GM21528 (cell line): ENCODE data around the gene MARCOL.

Source experiments
- ATAC-seq: cut with Tn5 transposase; IDR thresholded peaks from one replicate; pipeline ENCODE4 v1.9.1; 2021; ENCODE audit warnings: mild to moderate bottlenecking, moderate library complexity; ENCODE audit not compliant: unreplicated experiment, low FRiP score

Gene MARCOL

GRCh38 chr5:148238418-148238794, at the start of gene MARCOL:
Gene MARCOL (plus strand): TSS chr5:148238525. CDS start chr5:148238598, 73 bp downstream.
- no peak for ATAC-seq

GRCh38 chr5:148191010-148191409, 47.3 kb upstream of the MARCOL start:
- no peak for ATAC-seq

DNA sequence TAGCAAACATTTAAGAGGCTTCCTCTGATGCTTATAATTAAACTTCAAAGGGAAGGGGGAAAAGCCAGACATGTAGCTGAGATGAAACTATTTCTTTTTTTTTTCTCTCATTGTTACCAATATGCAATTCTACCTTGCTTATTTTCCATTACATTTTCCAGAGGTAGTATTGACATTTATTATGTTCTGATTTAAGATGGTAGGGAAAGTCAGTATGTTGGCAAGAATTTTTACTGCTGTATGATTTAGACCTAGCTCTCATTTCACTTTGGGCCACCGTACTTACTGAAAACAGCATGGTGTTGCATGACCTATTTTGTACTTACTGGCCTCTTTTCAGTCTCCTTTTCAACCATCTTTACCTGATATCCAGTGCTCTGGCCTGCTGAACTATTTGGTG, 45.1 kb upstream of the MARCOL start:
- ATAC-seq: no peak

DNA sequence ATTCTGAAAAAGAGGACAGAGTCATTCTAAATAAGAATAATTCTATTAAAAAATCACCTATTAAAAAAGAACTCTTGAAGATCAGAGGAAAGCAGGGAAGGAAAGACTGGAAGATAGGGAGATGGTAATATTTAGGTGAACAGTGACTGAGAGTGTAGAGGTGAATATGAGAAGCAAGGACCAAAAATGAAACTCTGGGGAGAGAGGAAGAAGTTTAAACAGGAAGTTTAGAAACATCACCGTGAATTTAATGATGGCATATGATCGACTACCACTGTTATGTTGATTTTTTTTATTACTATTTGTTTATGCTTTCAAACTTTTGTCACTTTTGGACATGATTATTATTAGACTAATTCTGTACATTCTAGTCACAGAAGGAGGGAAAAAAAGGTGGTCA, 37.2 kb upstream of the MARCOL start:
- ATAC-seq: no peak

GRCh38 chr5:148202531-148203203, 35.7 kb upstream of the MARCOL start, which contains the start of gene SPINK6:
Gene SPINK6 (plus strand): TSS chr5:148203042. CDS start chr5:148203097, 55 bp downstream.
- ATAC-seq: no peak

DNA sequence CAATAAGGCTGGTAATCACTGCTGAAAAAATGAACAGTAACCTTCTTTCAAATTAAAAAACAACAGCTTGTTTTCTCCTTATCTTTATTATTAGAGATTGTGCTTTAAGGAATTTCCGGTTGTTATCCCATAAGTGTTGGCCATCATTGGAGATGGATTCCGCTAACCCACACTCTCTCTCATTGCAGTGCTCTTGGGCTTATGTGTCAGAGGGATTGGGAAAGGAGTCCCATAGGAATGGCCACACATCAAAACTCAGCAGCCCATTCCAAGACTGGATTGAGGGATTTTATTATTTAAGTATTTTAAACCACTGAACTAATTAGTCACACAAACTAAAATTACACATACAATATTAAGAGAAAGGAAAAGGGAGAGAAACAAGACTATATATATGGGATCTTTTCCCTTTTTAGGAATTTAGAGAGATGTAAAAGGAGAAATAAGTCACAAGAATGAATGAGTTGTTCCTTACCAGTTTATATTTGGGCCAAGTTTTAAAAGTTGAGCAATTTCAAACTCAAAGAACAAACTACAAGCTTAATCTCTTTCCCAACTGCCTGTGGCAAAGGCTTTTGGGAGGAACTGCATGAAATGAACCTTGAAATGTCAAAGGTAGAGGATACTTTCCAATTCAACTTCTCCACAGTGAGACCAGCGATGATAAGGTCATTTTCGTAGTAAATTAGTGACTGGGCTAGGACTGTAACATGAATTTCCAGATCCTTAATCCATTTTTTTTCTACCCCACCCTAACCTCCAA, 33.1 kb upstream of the MARCOL start:
- no peak for ATAC-seq

- no peak for ATAC-seq
Measured at GRCh38 chr5:148205865-148206264, 32.5 kb upstream of the MARCOL start.

- ATAC-seq: no peak
Measured at GRCh38 chr5:148206620-148207019, 31.7 kb upstream of the MARCOL start.

DNA sequence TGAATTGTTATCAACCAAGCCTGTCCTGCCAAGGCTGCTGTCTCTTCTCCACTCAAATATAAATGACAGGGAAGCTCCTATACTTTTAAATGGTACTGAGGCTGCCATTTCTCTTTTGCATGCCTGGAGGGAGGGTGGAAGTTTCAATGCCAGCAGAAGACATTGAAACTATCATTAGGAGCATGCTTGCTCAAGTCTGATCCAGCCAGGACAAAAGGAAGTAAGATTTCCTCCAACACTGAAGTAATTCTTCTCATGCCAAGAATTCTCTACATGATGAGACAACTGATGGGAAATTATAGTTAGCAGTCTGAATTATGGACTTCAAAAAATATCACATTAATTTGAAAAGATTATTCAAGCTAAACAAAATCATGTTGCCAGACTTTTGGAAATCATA, 30.1 kb upstream of the MARCOL start:
- no peak for ATAC-seq

GRCh38 chr5:148209151-148209770, 29.1 kb upstream of the MARCOL start:
- no peak for ATAC-seq

DNA sequence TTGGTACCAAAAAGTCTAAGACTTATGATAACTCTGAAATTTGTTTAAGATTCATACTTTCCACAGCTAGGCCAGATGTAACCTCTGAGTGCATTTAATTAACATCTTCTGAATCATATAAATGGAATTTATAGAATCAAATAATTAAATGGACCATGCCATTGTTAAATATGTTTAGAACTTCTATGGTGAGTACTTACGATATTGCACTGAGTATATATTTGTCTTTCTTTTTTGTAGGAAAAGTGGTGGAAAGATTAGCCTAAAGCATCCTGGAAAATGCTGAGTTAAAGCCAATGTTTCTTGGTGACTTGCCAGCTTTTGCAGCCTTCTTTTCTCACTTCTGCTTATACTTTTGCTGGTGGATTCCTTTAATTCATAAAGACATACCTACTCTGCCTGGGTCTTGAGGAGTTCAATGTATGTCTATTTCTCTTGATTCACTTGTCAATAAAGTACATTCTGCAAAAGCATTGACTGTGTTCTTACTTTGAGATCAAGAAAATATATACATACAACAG, 23.6 kb upstream of the MARCOL start:
- no peak for ATAC-seq

DNA sequence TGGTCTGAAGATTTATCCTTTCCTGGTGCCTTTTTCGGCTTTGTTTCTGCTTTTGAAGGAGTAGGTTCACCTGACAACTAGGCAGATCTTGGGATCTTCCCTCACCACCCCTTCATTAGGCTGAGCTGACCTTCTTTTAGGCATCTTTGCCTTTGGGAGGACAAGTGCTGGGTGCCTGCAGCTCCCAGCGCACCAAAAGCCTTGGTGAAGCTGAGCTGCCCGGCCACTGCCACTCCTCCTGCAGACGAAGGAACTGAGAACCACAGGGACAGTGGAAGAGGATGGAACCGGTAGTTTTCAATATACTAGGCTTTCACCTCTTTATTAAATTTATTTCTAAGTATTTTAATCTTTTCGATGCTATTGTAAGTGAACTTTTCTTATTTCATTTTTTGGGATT, 16.8 kb upstream of the MARCOL start:
- no peak for ATAC-seq

- ATAC-seq: no peak
Measured at GRCh38 chr5:148224117-148224742, 14.1 kb upstream of the MARCOL start.

- ATAC-seq: no peak
Measured at GRCh38 chr5:148228392-148228984, 9.8 kb upstream of the MARCOL start.

DNA sequence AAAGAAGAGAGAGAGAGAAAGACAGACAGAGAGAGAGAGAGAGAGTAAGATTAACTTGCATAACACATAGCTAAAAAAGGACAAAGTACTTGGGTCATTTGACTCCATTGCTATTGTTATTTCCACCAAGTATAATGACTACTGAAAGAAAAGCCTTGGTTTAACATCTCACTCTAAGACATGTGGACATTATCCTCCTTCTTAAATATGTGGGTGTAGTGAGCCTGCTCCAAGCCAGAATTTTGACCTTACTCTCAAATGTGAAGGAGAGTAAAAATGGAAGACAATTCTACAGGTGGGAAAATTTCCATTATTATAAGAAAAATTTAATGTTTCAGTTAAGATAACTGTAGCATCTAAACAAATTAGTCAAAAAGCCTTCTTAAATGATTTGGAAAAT, 8.5 kb upstream of the MARCOL start:
- no peak for ATAC-seq

- no peak for ATAC-seq
Measured at GRCh38 chr5:148230240-148230639, 8.1 kb upstream of the MARCOL start.

DNA sequence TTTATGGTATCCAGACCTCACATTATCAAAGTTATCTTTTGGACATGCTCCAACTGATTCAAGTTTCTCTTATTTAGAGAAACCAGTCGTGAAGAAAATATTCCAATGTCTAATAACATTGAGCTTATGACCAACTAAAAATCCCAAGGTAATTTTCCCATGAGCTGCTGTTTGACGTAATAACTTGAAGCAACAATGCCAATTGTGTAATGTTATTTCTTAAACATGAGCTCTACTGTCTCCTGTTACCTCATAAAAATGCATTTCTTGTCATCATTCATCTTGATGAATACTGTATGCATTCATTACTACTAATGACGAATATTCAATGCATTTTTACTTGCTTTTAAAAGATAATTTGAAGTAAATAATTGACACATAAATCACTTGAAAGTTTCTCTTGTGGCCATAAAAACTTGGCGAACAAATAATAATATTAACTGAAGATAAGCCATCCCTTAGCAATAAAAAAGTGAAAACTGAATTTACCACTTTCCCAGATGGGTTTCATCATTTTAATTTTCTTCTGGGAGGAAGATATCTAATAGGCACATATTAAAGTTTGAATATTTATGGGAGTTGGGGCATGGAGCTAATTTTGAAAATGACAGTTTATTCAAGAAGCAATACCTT, 424 bp upstream of the MARCOL start:
- no peak for ATAC-seq

GRCh38 chr5:148248894-148249293, 10.6 kb downstream of the MARCOL start:
- no peak for ATAC-seq

- ATAC-seq: no peak
Measured at GRCh38 chr5:148255456-148255855, 17.1 kb downstream of the MARCOL start.

GRCh38 chr5:148259288-148259687, 21.0 kb downstream of the MARCOL start:
- no peak for ATAC-seq
